ENCODE data around the gene MOGAT2.
A peak's percentile ranks its signal among the peaks of the same experiment; 100 is the strongest.
"Not testable (repeated sequence)": the region's sequence is repeated elsewhere in the genome, so short reads cannot be mapped to it uniquely, and the experiment has no call there.

The MOGAT2 gene

DNA sequence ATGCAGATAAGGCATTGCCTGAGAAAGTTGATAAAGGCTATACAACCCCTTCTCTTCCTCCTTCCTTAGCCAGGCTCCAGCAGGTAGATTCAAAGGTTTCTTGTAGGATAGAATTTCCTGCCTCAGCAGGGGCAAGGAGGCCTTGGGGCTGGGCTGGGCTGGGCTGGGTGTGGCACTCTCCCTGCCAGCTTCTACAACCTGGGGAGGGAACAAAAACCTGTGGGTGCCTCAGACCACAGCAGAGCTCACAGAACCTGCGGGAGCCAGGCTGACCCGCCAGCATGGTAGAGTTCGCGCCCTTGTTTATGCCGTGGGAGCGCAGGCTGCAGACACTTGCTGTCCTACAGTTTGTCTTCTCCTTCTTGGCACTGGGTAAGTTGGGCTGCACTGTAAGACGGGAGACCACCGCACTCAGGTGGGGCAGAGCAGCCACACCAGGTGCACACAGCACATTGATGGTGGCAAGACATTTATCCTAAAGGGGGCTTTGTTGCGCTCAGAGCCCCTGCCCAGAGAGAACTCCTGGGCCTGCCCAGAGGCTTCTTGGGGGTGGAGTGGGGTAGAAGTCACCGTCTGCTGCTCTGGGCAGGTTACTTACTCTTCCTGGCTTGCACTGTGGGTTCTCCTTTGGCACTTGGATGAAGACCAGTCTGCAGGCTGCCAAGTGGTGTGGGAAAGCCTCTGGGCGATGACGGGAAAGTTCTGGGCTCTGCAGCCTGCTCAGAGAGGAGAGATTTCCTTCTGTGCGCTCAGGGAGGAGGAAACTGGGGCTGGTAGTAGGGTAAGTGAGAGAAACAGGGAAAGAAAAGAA lies at the start of gene MOGAT2:
TSS of gene MOGAT2 (plus strand) at position 231 of the 811 bp plus-strand sequence. CDS start at position 282, 51 bp downstream.
- DNase-seq (ENCODE audit: low spot score): peak; percentile 6

DNA sequence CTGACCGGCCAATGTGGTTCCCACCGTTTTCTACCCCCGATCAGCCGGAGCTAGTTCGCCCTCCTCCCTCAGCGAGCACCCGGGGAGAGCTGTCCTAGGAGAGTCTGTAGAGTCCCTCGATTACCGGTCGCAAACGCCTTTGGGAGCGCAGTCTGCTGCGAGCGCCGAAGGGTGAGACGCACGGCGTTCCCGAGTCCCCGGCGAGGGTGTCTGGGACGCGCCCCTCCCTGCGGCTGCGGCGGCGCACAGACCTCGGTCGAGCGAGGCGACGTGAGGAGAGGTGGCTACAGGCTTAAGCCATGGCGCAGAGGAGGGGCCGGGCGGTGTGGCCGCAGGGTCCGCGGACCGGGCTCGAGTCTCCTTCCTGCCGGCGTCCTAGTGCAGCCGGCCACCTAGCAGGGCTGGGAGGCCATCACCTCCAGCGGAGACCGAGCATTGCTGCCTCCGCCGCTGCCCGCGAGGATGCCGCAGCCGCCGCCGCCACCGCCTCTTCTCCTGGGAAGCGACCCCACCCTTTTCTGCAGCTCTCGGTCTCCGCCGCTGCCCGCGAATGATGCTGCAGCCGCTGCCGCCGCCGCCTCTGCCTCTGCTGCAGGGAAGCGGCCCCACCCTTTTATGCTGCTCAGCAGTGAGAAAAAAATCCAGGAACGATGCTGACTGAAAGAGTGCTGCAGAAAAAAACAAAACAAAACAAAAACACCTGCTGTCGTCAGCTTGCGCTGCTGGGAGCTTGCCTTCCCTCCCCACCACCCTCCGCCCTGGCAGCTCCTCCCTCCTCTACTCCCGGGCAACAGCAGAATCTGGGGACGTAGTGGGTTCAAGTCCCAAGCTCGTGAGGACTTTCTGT lies 49.0 kb upstream of the MOGAT2 start, which contains the start of gene MAP6:
TSS of gene MAP6 (minus strand) at position 588 of the 847 bp plus-strand sequence. CDS start 669 bp downstream, outside the sequence.
- DNase-seq (ENCODE audit: low spot score): peak; percentile 64

- DNase-seq (ENCODE audit: low spot score): peak; percentile 8
Measured at GRCh38 chr11:75673977-75674582, 43.6 kb upstream of the MOGAT2 start.

DNA sequence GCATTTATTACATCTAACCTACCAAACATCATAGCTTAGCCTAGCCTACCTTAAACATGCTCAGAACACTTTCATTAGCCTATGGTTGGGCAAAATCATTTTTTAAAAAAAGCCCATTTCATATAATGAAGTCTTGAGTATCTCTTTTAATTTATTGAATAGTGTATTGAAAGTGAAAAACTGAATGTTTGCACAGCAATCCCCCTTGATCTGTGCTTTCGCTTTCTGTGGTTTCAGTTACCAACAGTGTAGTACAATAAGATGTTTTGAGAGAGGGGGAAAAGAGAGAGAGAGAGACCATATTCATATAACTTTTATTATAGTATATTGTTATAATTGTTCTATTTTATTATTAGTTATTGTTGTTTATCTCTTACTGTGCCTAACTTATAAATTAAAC lies 40.4 kb upstream of the MOGAT2 start:
- no peak for DNase-seq (ENCODE audit: low spot score)

DNA sequence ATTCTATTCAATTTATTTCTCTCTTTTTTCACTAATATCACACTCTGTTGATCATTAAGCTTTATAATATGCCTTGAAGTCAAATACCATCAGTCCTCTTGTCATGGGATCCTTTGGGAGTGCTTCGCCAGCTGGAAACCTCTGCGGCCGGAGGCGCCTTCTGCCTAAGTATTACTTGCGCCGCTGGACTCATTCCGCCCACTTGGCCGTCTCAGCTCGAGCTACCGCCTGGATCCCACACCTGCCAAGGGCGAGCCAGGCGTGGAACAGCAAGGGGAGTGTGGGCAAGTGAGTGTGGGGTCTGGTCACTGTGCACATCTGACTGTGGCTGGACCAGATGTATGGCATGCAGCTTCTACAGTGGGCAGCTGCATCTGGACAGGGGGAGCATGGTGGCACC lies 39.7 kb upstream of the MOGAT2 start:
- DNase-seq (ENCODE audit: low spot score): no peak

- DNase-seq (ENCODE audit: low spot score): no peak
Measured at GRCh38 chr11:75678620-75679259, 38.9 kb upstream of the MOGAT2 start.

- DNase-seq (ENCODE audit: low spot score): no peak
Measured at GRCh38 chr11:75679566-75679965, 38.1 kb upstream of the MOGAT2 start.

- DNase-seq (ENCODE audit: low spot score): not testable (repeated sequence)
Measured at GRCh38 chr11:75683856-75684255, 33.8 kb upstream of the MOGAT2 start.

GRCh38 chr11:75689863-75690609 lies 27.6 kb upstream of the MOGAT2 start:
- DNase-seq (ENCODE audit: low spot score): no peak

DNA sequence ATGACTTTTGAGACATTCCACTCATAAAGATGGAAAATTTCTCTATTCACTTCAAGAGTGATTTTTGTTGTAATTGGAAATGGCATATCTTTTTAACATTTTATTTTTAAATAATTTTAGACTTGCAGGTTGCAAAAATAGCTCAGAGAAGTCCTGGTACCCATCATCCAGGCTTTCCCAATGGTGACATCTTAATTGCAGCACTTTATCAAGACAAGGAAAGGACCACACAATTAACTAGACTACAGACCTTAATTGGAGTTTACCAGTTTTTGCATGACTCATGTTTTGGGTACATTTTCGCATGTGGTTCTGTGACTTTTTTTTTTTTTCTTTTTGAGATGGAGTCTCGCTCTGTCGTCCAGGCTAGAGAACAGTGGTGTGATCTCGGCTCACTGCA lies 25.8 kb upstream of the MOGAT2 start:
- no peak for DNase-seq (ENCODE audit: low spot score)

DNA sequence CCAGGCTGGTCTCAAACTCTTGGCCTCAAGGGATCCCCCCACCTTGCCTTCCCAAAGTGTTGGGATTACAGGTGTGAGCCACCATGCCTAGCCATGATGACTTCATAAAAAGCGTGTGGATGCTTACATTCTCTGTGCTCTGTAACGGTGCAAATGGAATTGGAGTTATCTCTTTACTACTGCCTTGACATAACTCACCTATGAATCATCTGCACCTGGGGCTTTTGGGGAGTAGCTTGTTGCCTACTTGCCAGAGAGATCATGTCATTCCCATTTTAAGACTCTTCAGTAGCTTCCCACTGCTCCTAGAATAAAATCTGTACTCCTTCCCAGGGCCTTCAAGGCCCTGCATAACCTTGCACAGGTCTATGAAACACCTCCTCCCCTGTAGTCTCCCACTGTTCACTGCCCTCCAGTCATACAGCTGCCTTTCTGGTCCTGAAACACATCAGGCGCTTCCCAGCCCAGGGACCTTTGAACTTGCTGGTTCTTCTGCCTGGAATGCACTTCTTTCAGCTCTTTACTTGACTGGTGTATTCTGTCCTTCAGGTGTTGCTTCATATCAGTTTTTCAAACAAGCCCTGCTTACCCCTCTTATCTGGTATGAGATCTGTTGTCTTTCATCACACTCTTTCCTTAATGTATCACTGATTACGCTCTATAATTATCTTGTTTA lies 19.6 kb upstream of the MOGAT2 start:
- no peak for DNase-seq (ENCODE audit: low spot score)

DNA sequence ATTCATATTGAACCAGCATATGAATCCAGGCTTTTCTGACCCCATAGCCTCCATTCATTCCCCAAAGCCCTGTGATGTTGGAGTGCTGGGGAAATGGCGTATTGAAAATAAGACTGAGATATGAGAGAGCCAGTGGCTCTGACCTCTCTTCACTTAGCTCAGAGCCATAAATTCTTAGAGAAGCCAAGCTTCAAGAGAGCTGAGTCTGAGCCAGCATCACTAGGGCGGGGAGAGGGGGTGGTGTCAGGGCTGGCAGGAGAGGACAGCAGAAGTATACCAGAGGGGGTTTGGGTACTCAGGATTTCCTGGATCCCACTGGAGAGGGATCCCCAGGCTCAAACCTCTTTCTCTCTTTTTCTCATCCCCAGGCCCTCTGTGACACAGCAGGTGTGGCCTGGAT lies 16.7 kb upstream of the MOGAT2 start:
- DNase-seq (ENCODE audit: low spot score): no peak

- DNase-seq (ENCODE audit: low spot score): no peak
Measured at GRCh38 chr11:75703695-75704237, 13.9 kb upstream of the MOGAT2 start.

DNA sequence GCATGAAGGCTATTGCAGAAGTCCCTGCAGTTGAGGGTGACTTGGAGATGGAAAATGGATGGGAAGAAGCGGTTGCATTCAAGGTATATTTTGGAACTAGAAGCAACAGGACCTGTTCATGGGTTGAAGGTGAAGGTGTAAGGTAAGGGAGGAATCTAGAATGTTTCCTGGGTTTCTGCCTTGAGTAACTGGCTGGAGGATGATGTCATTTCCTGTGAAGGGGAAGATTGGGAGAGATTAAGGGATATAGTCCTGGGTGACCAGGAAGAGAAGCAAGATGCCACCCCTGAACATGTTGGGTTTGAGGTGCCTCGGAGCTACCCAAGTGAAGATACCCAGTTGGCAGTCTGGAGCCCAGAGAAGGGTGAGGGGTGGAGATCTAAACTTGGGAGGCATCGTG lies 12.1 kb upstream of the MOGAT2 start:
- no peak for DNase-seq (ENCODE audit: low spot score)

DNA sequence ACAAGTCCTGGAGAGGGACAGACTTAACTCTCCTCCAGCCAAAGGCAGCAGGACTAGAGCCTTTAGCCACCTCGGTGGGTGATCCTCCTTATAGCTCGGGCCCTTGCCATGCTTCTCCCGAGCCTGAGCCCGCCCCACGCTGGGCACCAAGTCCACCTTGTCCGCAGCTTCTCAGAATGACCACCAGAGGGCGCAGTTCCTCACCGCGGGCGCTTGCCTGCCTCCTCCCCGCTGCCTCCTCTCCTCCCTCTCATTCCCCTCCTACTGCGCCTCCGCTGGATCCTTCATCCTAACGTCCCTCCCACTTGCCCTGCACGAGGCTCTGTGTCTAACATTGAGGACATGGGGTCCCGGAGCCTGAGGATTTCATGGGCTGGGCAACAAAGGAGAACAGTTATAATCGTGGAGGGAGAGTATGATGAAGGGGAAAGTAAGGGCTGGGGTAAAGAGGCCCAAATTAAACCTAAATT lies 11.3 kb upstream of the MOGAT2 start:
- DNase-seq (ENCODE audit: low spot score): peak; percentile 64

DNA sequence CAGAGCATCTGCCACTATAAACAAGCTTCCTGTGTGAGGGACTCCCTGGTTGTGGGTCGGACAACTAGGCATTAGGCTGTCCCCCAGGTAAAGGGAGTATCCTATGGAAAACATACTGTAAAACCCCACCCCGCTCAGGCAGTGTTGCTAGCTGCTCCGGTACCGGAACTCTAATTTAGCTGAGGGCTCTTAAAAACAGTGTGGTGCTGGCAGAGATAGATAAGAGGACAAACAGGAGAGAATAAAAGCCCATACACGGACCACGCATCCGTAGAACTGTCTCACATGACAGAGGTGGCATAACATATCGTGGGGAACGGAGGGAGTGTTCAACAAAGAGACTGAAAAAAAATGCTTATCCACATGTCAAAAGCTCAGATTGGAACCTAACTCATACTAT lies 3.4 kb upstream of the MOGAT2 start:
- DNase-seq (ENCODE audit: low spot score): no peak

- no peak for DNase-seq (ENCODE audit: low spot score)
Measured at GRCh38 chr11:75715688-75716087, 1.9 kb upstream of the MOGAT2 start.

DNA sequence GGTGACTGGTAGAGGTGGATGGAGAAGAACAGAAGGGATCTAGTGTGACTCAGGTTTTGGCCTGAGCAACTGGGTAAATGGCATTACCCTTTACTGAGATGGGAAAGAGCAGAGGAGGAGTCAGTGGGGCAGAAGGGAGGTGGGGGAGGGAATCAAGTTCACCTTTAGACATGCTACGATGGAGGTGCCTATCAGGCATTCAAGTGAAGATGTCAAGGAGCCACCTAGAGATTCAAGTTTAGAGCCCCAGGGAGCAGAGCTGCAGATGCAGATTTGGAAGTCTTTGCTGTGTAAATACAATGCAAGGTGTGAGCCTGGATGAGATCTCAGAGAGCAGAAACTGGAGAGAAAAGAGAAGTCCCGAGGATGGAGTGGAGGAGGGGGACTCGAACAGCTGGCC lies 979 bp upstream of the MOGAT2 start:
- DNase-seq (ENCODE audit: low spot score): no peak

GRCh38 chr11:75718419-75719339 lies 1.0 kb downstream of the MOGAT2 start:
- no peak for DNase-seq (ENCODE audit: low spot score)

All from cerebellar cortex (tissue), 1 donor.